Skeletal muscle cell (primary cell): ENCODE measurements around the gene PLA2G6.

ENCODE experiments used
- DNase-seq: peaks from one replicate; pipeline ENCODE4 v3.0.0-alpha.2; 2010; ENCODE audit warnings: low read depth
- H3K4me3 ChIP-seq: 2 replicates; pipeline ENCODE4 v1.5.1; 2011; ENCODE audit warnings: low read depth, mild to moderate bottlenecking, control low read depth, low read length, moderate library complexity

PLA2G6 gene

DNA sequence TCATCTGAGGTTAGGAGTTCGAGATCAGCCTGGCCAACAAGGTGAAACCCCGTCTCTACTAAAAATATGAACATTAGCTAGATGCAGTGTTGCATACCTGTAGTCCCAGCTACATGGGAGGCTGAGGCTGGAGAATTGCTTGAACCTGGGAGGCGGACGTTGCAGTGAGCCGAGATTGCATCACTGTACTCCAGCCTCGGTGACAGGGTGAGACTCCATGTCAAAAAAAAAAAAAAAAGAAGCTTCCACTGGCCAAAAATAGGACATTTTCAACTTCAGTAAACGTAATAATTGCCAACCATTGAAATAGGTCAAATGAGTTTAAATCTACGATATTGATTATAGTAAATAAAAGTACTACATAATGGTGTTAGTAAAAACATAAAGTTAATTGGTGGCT is 78.0 kb downstream of the PLA2G6 start:
- DNase-seq: no peak
- no peak overlapping the region for H3K4me3 ChIP-seq

DNA sequence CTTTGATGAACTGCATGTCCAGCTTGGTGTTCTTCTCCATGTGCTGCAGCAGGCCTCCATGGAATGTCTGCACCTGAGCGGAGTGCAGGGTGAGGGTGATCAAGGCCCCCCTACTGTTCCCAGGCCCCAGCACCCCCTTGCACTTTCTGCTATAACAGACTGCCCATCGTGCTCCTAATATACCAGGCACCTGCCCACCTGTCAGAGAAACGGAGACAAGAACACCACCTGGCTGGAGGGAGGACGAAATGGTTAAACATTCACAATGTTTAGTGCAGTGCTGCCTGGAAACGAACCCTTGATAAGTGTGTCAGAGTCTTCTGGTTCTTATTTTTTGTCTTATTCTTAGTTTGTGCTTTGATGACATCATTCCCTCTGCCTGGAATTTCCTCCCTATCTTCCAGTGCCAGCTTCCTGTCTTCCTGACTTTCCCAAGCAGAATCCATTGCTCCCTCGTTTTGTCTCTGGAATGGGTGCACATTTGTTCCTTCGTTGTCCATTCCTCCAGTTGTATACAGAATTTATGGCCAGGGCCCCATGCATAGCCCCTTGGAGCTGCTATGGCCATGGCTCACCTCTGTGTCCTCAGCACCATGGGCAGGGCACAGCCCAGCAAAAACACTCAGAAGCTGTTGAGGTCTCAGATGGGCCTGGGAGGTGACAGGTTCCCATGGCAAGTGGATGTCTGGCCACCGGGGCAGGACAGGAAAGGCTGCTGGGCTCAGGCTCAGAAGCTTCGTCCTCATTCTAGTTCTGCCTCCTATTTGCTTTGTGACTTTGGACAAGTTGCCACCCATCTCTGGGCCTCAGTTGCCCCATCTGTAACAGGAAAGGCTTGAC is 83.0 kb downstream of the PLA2G6 start:
- no peak for DNase-seq
- H3K4me3 ChIP-seq: no peak overlapping the region

DNA sequence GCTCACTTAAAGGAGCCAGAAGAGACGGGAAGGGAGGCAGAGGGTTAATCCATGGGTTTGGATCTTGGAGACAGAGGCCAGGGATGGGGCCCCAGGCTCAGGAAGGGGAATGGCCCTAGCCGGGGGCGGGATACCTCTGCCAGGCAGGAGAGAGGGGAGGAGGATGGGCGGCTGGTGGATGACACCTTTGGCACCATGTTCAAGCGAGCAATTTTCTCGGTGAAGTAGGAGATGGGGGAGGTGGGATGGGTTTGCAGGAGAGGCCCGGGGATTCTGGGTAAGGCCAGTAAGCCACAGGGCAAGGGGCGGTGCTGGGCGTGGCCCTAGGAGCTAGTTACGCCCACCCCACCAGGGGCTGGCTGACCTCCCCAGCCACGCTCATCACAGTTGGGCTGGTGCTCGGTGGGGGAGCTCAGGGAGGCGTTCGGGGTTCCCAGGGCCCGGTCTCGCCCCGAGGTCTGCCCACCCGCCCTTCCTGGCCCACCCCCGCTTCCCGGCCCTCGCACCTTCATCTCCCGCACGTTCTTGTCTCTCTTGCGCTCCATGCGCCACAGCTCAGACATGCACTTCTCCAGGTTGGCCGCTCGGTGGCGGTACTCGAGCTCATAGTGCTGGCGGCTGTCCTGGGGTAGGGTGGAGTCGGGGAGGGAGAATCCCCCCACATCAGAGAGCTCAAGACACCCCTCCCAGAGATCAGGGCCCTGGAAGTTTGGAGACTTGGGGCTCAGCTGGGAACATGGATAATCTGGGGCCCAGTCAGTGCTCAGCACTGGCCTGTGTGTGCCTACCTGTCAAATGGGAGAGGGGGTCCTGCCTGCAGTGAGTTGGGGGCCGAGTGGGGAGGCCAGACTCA is 83.8 kb downstream of the PLA2G6 start:
- DNase-seq: no peak

DNA sequence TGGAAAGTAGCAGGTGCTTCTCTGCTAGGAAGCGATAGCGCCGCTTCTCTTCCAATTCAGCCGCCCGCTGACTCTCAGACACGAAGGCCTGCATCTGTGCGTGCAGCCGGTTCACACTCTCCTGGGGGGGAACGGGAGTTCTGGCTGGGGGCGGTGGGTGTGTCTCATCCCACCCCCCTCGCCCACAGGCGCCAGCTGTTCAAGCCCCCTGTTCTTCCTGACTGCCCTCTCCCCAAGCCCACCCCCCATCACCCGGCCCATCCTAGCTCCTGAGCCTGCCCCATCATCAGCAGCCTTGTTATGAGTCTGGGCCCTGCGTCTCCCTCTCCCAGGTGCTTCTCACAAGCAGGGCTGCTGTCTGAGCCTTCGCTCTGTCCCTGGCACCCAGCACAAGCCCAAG is 84.6 kb downstream of the PLA2G6 start:
- no peak for DNase-seq
- no peak overlapping the region for H3K4me3 ChIP-seq

More for the DNA sequence above, 83.8 kb downstream of the PLA2G6 start:
- H3K4me3 ChIP-seq: no peak overlapping the region

DNA sequence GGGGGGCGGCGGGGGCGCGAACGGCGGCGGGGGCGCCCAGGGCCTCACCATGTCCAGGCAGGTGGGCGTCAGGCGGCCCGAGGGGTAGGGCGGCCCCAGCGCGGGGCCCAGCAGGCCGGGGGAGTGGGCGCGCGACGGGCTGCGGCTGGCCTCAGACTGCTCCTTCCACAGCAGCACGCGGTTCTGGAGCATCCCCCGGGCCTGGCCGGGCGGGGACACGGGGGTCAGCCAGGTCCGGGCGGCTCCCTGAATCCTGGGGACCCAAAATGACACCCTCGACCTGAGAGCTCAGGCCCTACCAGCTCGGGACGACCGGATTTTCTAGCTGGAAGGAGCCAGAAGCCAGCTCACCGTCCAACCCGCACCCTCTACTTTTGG is 92.2 kb downstream of the PLA2G6 start:
- no peak overlapping the region for H3K4me3 ChIP-seq
- no peak for DNase-seq

GRCh38 chr22:38088629-38089473 is 92.8 kb downstream of the PLA2G6 start:
- no peak for DNase-seq
- H3K4me3 ChIP-seq: peak overlapping the region; percentile 30

- H3K4me3 ChIP-seq: no peak overlapping the region
- DNase-seq: no peak
Measured at GRCh38 chr22:38087855-38088254, 93.8 kb downstream of the PLA2G6 start.

DNA sequence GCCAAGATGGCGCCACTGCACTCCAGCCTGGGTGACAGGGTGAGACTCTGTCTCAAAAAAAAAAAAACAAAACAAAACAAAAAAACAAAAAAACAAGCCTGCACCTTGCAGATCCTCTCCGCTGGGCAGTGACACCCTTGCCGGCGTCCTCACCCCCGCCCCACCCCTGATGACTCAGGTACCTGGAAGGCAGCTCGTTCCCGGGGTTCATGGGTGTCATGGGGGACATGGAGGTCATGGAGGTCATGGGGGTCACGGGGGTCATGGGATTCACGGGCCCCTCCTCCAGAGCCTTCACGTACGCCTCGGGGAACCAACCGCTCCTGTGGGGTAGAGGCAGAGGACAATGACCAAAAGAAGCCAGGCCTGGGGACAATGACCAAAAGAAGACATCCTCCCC is 94.7 kb downstream of the PLA2G6 start:
- H3K4me3 ChIP-seq: no peak overlapping the region
- DNase-seq: no peak

DNA sequence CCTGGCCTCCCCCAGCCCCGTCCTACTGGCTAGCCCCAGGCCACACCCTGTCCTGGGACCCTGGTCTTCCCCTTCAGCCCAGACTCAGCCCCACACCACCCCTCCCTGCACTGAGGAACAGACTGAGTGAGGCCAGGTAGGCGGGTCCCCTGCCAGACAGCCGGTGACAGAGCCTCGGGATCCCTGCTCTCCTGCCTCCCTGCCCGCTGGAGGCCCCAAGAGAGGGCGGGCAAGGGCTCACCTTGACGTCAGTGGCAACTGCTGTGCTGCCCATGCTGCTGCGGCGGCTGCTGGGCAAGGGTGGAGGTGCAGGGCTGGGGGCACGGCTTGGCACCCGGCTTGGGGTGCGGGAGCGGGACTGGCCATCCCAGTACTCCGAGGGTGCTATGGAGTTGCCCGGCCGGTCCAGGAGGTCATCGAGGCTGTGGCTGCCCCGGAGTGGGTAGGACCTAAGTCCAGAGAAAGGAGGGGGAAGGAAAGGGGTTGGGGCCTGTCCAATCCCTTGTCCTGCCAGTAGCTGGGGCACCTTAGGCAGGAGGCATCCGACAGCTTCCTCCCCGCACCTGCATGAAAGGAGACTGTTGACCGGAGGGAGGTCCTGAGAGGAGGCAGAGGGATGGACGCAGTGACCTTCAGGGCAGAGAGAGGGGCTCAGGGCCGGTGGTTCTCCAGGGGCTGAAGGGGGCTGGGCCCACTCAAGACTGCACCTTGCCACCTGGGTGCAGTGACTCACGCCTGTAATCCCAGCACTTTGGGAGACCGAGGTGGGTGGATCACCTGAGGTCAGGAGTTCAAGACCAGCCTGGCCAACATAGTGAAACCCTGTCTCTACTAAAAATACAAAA is 95.4 kb downstream of the PLA2G6 start:
- no peak overlapping the region for H3K4me3 ChIP-seq
- no peak for DNase-seq

GRCh38 chr22:38085501-38085900 is 96.1 kb downstream of the PLA2G6 start:
- DNase-seq: no peak
- no peak overlapping the region for H3K4me3 ChIP-seq

DNA sequence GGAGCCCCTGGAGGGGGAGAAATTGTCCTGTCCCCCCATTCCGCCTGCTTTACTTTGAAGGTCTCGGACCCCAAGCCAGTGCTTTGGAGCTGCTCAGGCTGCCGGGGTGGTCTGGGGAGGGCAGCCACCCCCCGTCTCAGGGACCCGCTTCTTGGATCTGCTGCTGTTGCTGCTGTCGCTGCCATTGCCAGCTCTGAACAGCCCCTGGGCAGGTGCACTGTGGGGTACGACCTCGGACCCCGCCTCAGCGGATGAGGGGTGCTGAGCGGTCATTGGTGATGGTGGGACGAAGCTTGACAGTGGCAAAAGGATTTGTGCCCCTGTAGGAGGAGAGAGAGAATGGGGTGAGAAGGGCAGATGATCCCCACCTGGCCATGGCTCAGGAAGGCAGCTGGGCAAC is 96.6 kb downstream of the PLA2G6 start:
- DNase-seq: no peak
- no peak overlapping the region for H3K4me3 ChIP-seq

GRCh38 chr22:38083931-38084631 is 97.5 kb downstream of the PLA2G6 start, which contains the start of gene SLC16A8:
SLC16A8 (minus strand) TSS chr22:38084184; CDS start chr22:38082873, 1,311 bp downstream.
- no peak within 1 kb of the TSS for H3K4me3 ChIP-seq
- DNase-seq: no peak

- no peak overlapping the region for H3K4me3 ChIP-seq
Measured at GRCh38 chr22:38082986-38083710, 98.5 kb downstream of the PLA2G6 start.

GRCh38 chr22:38081941-38082828 is 99.4 kb downstream of the PLA2G6 start:
- DNase-seq: no peak
- peak overlapping the region; percentile 36 for H3K4me3 ChIP-seq

More at GRCh38 chr22:38082986-38083710, 98.5 kb downstream of the PLA2G6 start:
- DNase-seq: no peak

GRCh38 chr22:38081636-38081940 is 100.0 kb downstream of the PLA2G6 start:
- DNase-seq: no peak
- peak overlapping the region; percentile 36 for H3K4me3 ChIP-seq

GRCh38 chr22:38080850-38081635 is 100.6 kb downstream of the PLA2G6 start:
- peak overlapping the region; percentile 42 for H3K4me3 ChIP-seq
- DNase-seq: no peak
